ENCODE measurements around the gene FHOD1. TPM values are rescaled to one million over a fixed set of nuclear protein-coding genes. Genes with fewer than 3 reads are reported as not detected.

FHOD1 gene
- polyA plus RNA-seq, 3 donors = 5.1 to 152 (median 5.5) TPM

DNA sequence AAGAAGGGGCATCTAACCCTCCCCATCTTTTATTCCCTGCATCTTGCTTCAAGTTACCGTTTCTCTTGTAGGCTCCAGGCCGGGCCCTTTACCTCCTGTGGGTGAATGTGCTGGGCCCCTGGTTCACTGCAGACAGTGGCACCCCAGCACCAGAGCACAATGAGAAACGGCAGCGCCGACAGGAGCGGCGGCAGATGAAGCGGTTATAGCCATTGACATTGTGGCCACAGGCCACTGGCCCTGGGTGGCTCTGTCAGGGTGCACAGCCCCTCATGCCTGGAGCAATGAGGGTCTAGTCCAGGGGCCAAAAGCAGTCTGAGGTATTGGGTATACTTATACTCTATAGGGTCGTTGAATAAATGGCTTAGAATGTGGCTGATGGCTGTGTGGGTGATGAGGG lies 18.4 kb downstream of the FHOD1 start:
- TF ChIP-seq, protein P1, sequence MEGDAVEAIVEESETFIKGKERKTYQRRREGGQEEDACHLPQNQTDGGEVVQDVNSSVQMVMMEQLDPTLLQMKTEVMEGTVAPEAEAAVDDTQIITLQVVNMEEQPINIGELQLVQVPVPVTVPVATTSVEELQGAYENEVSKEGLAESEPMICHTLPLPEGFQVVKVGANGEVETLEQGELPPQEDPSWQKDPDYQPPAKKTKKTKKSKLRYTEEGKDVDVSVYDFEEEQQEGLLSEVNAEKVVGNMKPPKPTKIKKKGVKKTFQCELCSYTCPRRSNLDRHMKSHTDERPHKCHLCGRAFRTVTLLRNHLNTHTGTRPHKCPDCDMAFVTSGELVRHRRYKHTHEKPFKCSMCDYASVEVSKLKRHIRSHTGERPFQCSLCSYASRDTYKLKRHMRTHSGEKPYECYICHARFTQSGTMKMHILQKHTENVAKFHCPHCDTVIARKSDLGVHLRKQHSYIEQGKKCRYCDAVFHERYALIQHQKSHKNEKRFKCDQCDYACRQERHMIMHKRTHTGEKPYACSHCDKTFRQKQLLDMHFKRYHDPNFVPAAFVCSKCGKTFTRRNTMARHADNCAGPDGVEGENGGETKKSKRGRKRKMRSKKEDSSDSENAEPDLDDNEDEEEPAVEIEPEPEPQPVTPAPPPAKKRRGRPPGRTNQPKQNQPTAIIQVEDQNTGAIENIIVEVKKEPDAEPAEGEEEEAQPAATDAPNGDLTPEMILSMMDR (IDR thresholded peaks at IDR 0.05) = no peak
- H3K9me3 Mint-ChIP-seq = peaks cover 0 to 3% (median 0%) of the 10 kb centered on the region in 7 donors
- peak overlapping the region in 4 of 7 donors; percentile 8 to 57 (median 44) for H3K27ac Mint-ChIP-seq
- peaks cover 0 to 1% (median 0%) of the 10 kb centered on the region in 3 donors for H3K27me3 Mint-ChIP-seq (ENCODE audit: low read depth in 3 of 3)
- Histone ChIP-seq H3K79me2 (ENCODE audit: insufficient read depth, low read length) (peaks cover 28% of the 10 kb centered on the region), H3K27me3 (ENCODE audit: control insufficient read depth in 2 of 2, insufficient read depth in 2 of 2, low read length in 2 of 2) (no peaks in the 10 kb centered on the region), H3K27ac (ENCODE audit: low read depth in 1 of 2, low read length in 2 of 2) (no peak overlapping the region), H2AFZ (ENCODE audit: insufficient read depth, low read depth, low read length, poor library complexity, severe bottlenecking) (no peak overlapping the region), H3K36me3 (replicated peaks in 1 of 2; ENCODE audit: control insufficient read depth in 1 of 2, insufficient read depth in 2 of 2, low read length in 2 of 2) (peaks cover 49 to 55% of the 10 kb centered on the region in 2 donors), H3K9ac (ENCODE audit: insufficient read depth, low read length, poor library complexity, severe bottlenecking) (no peak overlapping the region), H3K4me1 (ENCODE audit: control insufficient read depth in 1 of 2, insufficient read depth in 2 of 2, low read length in 2 of 2) (peaks cover 17 to 23% of the 10 kb centered on the region in 2 donors), H3K4me3 (replicated peaks in 1 of 3; ENCODE audit: low read depth in 2 of 3, low read length in 3 of 3) (no peak overlapping the region), H3K4me2 (replicated peaks; ENCODE audit: extremely low read depth, low read length, poor library complexity, severe bottlenecking) (no peak overlapping the region), H4K20me1 (ENCODE audit: insufficient read depth, low read length) (peaks cover 41% of the 10 kb centered on the region), H3K9me3 (replicated peaks in 1 of 2; ENCODE audit: control insufficient read depth in 1 of 2, insufficient read depth in 1 of 2, low read length in 2 of 2) (no peaks in the 10 kb centered on the region)
- H3K4me3 Mint-ChIP-seq = no peak overlapping the region
- H3K36me3 Mint-ChIP-seq = peaks cover 43 to 55% of the 10 kb centered on the region in 2 donors
- DNase-seq = no peak
- 92% methylated on average over 7 of the region's 9 CpGs for WGBS (ENCODE audit: insufficient coverage)
- peaks cover 26% of the 10 kb centered on the region for H3K4me1 Mint-ChIP-seq
- intact Hi-C loops (cut with micrococcal nuclease) = loop anchor here (5.0 kb wide), 1 partner anchor 37 kb away; the partner anchor contains the start of genes E2F4 (in 2 of the 2) and EXOC3L1 (in 2 of the 2)

DNA sequence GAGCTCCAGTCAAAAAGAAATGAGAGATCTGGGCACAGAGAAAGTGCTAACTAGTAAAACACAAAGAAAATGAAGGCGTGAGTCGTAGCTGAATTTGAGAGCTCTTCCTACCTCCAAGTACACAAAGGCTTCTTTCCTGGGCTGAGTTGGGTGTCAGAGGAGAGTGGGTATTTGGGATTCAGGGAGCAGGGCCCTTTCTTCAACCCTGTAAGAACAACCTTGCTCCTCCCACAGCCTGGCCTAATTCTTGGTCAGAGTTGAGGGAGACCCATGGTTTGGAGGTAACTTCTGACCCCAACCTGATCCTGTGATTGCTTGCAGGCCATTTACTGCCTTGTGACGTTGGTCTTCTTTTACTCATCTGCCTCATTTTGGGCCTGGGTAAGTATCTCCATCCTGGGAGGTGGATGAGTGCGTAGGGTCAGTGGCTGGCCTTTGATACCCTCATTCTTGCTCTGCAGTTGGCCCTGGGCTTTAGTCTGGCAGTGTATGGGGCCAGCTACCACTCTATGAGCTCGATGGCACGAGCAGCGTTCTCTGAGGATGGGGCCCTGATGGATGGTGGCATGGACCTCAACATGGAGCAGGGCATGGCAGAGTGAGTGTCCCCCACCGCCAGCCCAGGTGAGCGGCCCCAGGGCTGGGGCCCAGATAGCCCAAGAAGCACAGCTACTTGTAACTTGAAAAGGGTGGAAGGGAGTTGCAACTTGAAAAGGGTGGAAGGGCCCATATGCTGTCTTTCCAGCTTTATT lies 19.1 kb downstream of the FHOD1 start:
- Mint-ChIP-seq H3K27ac (peak overlapping the region in 6 of 7 donors; percentile 90 to 99 (median 96)), H3K9me3 (peaks cover 0 to 3% (median 0%) of the 10 kb centered on the region in 7 donors), H3K4me3 (peak overlapping the region in 1 of 2 donors; percentile 96), H3K27me3 (ENCODE audit: low read depth in 3 of 3) (peaks cover 0 to 1% (median 0%) of the 10 kb centered on the region in 3 donors), H3K36me3 (peaks cover 39 to 48% of the 10 kb centered on the region in 2 donors), H3K4me1 (peaks cover 26% of the 10 kb centered on the region)
- Histone ChIP-seq H3K4me2 (replicated peaks; ENCODE audit: extremely low read depth, low read length, poor library complexity, severe bottlenecking) (peak overlapping the region; percentile 97), H3K27ac (ENCODE audit: low read depth in 1 of 2, low read length in 2 of 2) (peak overlapping the region in 1 of 2 donors; percentile 92), H3K4me3 (replicated peaks in 1 of 3; ENCODE audit: low read depth in 2 of 3, low read length in 3 of 3) (peak overlapping the region in 1 of 3 experiments; percentile 99), H3K9ac (ENCODE audit: insufficient read depth, low read length, poor library complexity, severe bottlenecking) (no peak overlapping the region), H4K20me1 (ENCODE audit: insufficient read depth, low read length) (peaks cover 41% of the 10 kb centered on the region), H3K9me3 (replicated peaks in 1 of 2; ENCODE audit: control insufficient read depth in 1 of 2, insufficient read depth in 1 of 2, low read length in 2 of 2) (no peaks in the 10 kb centered on the region), H3K4me1 (ENCODE audit: control insufficient read depth in 1 of 2, insufficient read depth in 2 of 2, low read length in 2 of 2) (peaks cover 17 to 23% of the 10 kb centered on the region in 2 donors), H3K79me2 (ENCODE audit: insufficient read depth, low read length) (peaks cover 28% of the 10 kb centered on the region), H3K36me3 (replicated peaks in 1 of 2; ENCODE audit: control insufficient read depth in 1 of 2, insufficient read depth in 2 of 2, low read length in 2 of 2) (peaks cover 44 to 48% of the 10 kb centered on the region in 2 donors), H3K27me3 (ENCODE audit: control insufficient read depth in 2 of 2, insufficient read depth in 2 of 2, low read length in 2 of 2) (no peaks in the 10 kb centered on the region), H2AFZ (ENCODE audit: insufficient read depth, low read depth, low read length, poor library complexity, severe bottlenecking) (no peak overlapping the region)
- intact Hi-C loops (cut with micrococcal nuclease) = loop anchor here (5.0 kb wide), 1 partner anchor 36 kb away; the partner anchor contains the start of genes E2F4 (in 2 of the 2) and EXOC3L1 (in 2 of the 2)
- no peak for DNase-seq
- 90% methylated on average over 4 of the region's 9 CpGs for WGBS (ENCODE audit: insufficient coverage)
- TF ChIP-seq, protein P1 (IDR thresholded peaks at IDR 0.05) = no peak

Data from CD14-positive monocyte (primary cell).